ENCODE results near the gene HSDL2. TPM values are rescaled to one million over a fixed set of nuclear protein-coding genes. Genes with fewer than 3 reads are reported as not detected.

Gene HSDL2
- 284 TPM for total RNA-seq
- long read RNA-seq, transcript HSDL2-202 (11 exons, 3,350 nt), result major isoform, 493 of 586 reads
- long read RNA-seq, transcript HSDL2-201 (9 exons, 2,983 nt), result minor isoform, 17 of 586 reads
- long read RNA-seq, partial matches to known transcripts, result 23 of 586 reads
- long read RNA-seq, other reads (novel, unspliced or antisense), result 53 of 586 reads

DNA sequence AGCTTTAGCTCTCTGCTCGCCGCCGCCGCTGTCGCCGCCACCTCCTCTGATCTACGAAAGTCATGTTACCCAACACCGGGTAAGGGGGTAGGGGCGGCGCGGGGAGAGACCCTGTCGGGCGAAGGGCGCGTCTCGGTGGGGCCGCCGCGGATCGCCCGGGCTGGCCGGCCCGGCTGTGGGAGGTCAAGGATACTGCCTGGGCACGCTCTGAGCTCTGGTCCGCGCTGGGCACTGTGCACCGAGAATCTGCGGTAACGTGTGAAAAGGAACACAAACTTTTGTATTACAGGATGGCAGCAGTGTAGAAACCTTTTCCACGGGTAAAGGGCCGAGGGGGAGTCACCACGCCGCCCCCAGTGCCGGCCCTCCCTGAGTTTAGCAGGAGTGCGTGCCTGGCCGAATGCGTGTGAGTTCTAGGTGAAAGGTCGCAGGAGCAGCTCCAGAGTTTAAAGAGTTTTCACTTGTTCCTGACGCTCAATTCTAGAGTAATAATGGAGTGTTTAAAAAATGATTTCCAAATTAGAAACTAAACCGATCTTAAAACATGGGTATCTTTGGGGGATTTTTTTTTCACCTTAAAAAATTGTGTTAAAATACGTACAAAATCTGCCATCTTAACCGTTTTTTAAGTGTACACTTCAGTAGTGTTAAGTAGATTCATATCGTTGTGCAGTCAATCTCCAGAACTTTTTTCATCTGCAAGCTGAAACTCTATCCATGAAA is at the start of gene HSDL2:
Gene HSDL2, plus strand, starts transcription at position 7 of the 723 bp plus-strand sequence. Its CDS starts 56 bp downstream, at position 63.
- ATAC-seq (peak; percentile 57), DNase-seq (peak; percentile 67)
- intact Hi-C loops (cut with micrococcal nuclease), result no loop called here

DNA sequence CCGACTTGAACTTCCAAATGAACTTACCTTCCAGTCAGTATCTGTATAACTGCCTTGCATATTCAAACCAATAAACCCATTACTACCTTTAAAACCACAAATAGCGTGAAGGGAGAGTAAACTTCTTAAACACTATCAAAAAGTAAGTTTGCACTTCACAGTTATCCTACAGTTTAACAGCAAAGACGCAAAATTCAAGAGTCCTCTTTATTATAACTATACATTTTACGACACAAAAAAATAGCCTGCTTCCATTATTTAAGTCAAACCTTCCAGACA is 48.3 kb upstream of the HSDL2 start:
- intact Hi-C loops (cut with micrococcal nuclease), result no loop called here
- DNase-seq (no peak), ATAC-seq (no peak)

DNA sequence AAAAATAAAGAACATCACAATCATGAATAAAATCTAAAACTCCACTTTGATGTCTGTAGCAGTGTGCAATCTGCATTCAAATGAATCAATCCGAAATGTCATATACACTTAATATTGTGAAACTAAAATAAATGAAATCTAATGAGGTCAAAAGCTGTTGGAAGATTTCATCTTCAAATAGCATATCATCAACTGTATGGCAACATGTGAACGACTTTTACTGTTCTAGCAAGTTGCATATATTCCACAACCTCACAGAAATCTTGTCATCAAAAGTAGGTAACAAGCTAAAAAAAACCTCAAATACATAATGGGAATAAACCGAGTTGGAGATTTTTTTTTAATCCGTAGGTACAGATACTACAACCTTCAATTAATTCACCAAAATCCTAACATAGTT is 47.7 kb upstream of the HSDL2 start:
- DNase-seq (no peak), ATAC-seq (no peak)
- intact Hi-C loops (cut with micrococcal nuclease), result no loop called here

DNA sequence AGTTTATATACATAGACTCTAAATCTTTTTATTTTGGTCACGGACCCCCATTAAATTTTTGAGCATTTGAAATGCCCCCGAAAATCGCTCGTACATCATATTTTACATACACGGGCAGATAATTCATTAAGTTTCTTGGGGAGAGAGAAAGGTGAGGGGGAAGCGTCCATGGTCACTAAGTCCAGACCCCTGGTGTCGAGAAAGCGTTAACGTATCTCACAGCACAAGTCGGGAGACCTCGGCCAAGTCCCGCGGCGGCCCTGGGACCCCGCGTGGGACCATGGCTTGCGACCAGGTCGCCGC is 47.3 kb upstream of the HSDL2 start:
- no peak for ATAC-seq
- intact Hi-C loops (cut with micrococcal nuclease), result no loop called here
- DNase-seq, result no peak

DNA sequence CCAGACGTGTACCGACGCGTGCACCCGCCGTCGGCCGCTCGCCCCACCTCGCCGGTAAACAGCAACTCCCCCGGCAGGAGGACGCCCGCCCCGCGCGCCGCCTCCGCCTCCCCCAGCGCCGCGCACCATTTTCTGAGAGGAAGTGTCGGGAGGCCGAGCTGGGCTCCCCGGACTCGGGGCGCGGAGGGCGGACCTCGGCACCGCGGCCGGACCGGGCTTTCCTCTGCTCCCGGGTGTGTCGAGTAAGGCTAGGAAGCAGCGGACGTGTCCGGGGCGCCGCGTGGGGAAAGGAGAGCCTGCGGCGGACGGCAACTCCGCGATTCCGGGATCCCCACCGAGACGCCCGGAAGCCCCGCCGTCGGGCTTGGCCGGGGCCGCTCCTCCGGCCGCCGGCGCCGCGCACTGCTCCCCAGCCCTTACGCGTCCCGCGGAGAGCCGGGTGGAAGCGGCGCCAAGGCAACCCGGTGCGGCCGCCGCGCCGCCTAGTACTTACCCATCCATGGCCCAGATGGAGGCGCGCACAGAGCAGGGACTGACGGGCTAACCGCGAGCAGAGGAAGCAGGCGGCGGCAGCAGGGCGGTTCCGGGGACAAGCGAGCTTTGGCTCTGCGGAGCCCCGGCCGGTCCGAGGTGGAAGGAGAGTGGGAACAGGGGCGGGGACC is 46.8 kb upstream of the HSDL2 start, which contains the start of gene PTBP3:
Gene PTBP3, minus strand, starts transcription at position 643 of the 662 bp plus-strand sequence. CDS start 35,754 bp downstream, outside the sequence.
- DNase-seq (peak; percentile 89), ATAC-seq (peak; percentile 81)
- intact Hi-C loops (cut with micrococcal nuclease), result no loop called here

DNA sequence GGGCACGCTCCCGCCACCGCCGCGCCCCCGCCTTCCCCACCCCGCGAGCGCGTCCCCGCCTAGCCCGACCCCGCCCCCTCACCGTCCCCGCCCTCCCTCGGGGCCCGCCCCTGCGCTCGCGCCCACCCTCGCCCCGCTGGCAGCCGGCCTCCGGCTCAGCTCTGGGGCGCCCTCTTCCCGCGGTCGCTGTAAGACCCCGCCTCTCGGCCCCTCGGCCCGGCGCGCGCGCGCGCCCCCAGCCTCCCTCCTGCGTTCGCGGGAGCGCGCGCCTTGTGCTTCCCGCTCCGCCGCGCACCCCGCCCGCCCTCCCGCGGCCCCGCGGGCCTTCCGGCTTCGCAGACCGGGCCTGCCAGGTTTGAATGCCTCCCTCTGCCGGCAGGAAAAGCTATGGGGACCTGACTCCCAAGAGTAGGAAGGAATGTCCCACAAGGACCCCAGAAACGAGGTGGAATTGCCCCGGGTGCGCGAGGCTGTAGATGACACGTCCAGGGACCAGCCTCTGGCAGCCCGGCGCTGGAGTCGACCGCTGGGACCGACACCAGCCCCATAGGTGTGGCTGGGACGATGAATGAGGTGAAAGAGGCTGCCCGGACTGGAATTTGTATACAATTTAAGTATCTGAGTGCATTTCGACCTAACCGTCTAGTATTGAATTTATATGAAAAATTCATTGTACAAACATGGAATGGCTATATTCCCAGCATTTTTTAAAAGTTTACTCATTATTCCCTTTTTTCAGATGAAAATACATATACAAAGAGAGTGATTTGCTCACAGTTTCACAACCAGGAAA is 46.1 kb upstream of the HSDL2 start:
- peak; percentile 98 for DNase-seq
- ATAC-seq, result peak; percentile 97
- intact Hi-C loops (cut with micrococcal nuclease), result no loop called here

DNA sequence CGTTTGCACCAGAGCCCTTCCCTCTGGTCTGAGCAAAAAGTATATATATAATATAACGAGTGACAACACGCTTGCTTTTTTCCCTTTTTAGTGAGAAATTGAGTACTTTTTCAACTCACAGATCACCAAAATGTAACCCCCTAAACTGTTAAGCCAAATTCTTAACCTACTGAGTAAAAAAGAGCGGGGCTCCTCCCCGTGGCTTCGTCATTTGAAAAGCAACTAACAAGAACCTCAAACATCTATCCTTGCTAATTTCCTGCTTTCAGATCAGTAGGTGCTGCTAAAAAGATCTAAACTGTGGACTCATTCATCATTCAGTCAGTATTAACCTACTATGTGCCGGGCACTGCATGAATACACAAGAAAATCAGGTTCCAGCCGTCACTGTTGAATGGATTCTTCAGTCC is 45.5 kb upstream of the HSDL2 start:
- intact Hi-C loops (cut with micrococcal nuclease), result no loop called here
- DNase-seq (no peak), ATAC-seq (no peak)

DNA sequence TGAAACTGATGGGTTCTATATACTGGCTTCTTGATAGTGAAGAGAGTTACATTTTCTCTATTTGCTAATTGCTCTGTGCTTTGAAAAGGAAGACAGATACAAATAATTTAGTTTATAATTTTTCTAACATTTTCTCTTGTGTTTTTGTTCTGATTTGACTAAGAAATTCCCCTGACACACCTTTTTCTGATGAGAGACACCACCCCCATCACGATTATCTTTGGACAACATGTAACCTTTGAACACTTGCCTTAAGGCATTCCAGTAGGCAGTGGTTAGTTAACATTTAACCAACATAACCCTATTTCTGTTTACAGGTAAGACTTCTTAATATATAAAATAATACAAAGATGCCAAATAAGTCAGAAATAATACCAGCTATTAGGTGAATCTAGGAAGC is 42.4 kb upstream of the HSDL2 start:
- ATAC-seq (no peak), DNase-seq (no peak)
- intact Hi-C loops (cut with micrococcal nuclease), result no loop called here

DNA sequence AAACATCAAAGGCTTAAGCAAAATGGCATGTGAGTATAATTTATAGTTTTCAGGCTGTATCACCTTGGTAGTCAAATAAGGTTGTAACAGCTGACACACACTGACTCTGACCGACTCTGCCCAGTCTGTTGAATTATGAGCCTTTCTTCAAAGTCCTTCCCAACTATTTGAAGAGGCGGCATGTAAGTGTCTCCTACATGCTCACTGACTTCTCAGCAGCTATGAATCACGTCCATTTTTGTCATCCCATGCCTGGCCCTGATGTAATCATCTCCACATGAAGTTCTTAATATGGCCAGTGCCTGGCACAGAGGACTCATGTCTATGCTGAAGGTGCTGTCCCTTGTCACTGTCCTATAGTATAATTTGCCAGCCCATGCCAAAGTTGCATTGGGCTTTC is 41.3 kb upstream of the HSDL2 start:
- intact Hi-C loops (cut with micrococcal nuclease), result no loop called here

DNA sequence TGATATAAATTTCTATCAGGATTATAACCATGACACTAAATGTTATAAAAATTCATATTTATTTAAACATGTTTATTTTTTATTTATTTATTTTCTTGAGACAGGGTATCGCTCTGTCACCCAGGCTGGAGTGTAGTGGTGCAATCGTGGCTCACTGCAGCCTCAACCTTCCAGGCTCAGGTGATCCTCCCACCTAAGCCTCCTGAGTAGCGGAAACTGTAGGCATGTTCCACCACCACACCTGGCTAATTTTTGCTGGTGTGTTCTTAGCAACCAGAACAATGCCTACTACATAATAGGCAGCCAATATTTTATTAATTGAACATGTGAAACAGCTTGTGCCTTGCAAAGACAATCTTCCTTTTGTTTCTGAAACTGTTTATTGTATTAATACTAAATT is 40.0 kb upstream of the HSDL2 start:
- ATAC-seq (no peak), DNase-seq (no peak)
- intact Hi-C loops (cut with micrococcal nuclease), result no loop called here

More for the DNA sequence above, 41.3 kb upstream of the HSDL2 start:
- ATAC-seq (no peak), DNase-seq (no peak)

DNA sequence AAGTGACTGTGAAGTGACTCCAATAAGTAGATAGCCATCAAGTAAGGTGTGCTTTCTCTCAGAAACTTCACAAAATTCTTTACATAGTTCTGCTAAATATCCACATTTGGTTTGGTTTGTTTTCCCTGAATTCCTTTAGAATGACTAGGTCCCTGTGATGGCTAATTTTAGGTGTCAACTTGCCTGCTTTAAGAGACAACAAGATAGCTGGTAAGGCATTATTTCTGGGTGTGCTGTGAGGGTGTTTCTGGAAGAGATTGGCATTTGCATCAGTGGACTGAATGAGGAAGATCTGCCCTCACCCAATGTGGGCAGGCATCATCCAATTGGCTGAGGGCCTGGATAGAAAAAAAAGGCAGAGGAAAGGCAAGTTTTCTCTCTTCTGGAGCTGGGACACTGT is 38.2 kb upstream of the HSDL2 start:
- ATAC-seq (no peak), DNase-seq (no peak)

DNA sequence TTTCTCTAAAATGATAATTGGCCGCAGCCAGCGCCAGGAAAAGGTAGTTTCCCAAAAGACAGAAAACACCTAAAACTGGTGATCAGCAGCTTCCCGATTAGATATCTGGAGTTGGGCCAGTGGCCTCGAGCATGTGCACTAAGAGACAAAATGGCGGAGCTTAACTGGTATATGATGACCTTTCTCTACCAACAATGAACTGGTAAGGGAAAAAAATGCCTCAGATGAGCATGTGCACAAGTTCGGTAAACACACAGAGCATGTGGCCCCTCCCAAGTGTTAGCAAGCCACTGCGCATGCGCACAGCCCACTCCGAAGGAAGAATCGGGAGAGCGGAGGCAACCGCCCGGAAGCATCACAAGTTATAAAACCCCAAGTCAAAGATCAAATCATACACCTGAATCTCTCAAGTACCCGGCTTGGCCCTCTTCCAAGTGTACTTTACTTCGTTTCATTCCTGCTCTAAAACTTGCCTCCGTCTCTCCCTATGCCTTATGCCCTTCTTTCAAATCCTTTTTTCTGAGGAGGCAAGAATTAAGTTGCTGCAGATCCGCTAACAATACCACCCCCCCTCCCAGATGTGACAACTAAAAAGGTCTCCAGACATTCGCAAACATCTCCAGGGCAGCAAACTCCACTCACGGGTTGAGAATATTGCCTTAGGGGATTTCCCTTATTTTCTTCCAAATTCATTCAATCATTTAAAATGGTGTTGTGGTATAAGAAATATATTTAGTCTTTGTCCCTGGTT is 31.5 kb upstream of the HSDL2 start:
- ATAC-seq, result peak; percentile 88
- DNase-seq, result peak; percentile 94
- intact Hi-C loops (cut with micrococcal nuclease), result loop anchor here (5.0 kb wide), 1 partner anchor 334 kb away; no protein-coding TSS in a partner anchor

More for the DNA sequence above, 38.2 kb upstream of the HSDL2 start:
- intact Hi-C loops (cut with micrococcal nuclease), result no loop called here

DNA sequence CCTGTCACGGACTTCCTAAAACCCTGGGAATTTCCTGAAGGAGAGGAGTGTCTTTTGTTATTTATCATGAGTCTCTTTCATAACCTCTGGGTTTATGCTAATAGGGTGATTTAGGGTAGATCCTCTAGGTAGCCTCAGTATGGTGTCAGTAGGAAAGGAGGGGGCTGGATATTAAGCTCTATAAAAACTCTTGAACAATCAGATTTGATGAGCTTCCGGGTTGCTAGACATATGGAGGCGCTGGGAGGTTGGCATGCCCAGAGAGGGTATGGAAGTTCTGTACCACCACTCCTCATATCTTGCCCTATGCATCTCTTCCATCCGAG is 30.9 kb upstream of the HSDL2 start:
- intact Hi-C loops (cut with micrococcal nuclease), result loop anchor here (5.0 kb wide), 1 partner anchor 333 kb away; no protein-coding TSS in a partner anchor
- no peak for ATAC-seq
- no peak for DNase-seq

DNA sequence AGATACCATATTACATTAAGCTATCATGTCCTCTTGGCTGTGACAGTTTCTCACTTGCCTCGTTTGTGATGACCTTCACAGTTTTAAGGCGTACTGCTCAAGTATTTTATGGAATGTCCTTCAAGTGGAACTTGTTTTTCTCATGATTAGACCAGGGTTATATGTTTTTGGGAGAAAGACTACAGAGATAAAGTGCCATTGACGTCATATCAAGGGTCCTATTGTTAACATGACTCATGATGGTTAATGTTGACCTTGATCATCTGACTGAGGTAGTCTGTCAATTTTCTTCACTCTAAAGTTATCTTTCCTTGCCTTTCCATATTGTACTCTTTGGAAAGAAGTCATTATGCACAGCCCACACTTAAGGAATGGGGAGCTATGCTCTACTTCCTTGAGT is 28.7 kb upstream of the HSDL2 start:
- no peak for DNase-seq
- intact Hi-C loops (cut with micrococcal nuclease), result no loop called here
- no peak for ATAC-seq

DNA sequence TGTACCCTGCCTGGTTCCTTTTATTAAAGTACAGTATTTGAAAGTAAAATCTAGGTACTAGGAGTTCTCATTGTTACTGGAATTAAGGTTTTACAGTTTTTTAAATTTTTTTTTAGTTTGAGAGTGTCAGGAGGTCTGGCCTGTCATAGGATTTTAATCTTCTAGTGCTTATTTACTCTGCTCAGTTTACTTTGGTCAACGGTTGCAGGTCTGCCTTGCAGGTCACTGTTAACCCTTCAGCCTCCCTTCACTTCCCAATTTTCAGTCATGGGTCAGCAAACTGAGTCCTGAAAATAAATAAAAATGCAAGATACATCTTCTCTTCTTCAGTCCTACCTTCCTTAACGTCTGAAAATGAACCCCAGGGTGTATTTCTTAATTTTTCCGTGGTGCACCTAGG is 27.7 kb upstream of the HSDL2 start:
- DNase-seq (no peak), ATAC-seq (no peak)
- intact Hi-C loops (cut with micrococcal nuclease), result no loop called here

DNA sequence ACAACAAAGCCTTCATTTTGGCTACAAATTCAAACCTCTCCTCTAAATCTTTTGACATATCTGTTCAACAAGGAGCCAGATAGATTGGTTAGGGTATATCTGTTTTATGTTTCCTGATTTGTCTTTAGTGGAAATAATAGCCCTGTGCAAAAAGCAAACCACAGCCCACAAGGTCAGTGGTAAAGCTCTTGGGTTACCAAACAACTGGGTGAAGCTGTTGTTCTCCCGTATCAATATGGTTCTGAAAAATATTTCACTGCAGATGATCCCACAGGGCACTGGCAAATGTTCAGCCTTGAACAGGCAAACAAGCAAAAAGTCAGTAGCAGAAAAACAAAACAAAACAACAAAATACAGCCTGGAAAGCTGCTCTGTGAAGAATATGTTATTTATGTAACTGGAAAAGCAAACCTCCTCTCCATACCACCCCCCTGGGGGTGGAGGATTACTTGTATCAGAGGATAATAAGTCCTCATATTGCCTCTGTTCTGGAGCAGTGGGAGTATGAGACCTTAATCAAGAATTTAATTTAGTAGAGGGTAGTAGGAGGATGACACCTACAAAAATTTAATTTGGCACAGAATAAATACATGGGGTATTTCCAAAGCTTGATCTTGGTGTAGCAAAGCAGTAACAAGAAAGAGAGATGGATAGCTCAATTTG is 25.7 kb upstream of the HSDL2 start:
- ATAC-seq (no peak), DNase-seq (no peak)
- intact Hi-C loops (cut with micrococcal nuclease), result no loop called here

DNA sequence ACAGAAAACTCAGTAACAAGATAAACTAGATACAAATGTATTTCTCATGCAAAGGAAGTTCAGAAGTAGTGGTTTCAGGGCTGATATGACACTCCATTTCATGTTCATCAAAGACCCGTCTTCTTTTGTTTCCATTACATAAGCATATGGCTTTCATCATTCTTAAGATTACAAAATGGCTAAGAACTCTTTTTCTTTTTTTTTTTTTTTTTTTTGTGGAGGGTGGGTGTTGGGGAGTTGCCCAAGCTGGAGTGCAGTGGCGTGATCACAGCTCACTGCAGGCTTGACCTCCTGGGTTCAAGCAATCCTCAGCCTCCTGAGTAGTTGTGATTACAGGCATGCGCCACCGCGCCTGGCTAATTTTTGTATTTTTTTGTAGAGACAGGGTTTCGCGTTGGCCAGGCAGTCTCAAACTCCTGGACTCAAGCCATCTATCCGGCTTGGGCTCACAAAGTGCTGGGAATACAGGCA is 24.4 kb upstream of the HSDL2 start:
- intact Hi-C loops (cut with micrococcal nuclease), result no loop called here
- DNase-seq (no peak), ATAC-seq (no peak)

DNA sequence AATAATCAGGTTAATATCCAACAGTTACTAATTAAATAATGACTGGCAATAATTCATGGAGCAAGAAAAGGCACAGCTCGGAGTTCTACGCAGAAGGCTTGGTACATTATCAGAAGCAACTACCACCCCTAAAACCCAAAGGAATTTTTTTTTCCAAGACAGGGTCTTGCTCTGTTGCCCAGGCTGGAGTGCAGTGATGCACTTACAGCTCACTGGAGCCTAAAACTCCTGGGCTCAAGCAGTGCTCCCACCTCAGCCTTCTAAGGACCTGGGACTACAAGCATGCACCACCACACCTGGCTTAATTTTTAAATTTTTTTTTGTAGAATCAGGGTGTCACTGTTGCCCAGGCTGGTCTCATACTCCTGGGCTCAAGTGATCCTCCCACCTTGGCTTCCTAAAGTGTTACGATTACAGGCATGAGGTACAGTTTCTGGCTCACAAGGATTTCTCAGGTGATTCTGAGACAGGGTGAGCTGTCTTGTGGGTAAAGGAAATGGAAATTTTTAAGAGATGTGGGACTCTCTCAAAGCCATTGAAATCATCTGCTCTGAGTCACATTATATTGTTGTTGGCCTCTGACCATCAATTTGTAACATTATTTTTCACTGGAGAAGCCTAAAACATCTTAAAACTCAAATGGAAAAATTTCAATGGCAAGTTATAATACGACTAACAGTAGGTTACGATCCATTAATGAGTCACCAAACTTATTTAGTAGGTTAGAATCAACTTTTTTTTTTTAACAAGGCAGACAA is 19.7 kb upstream of the HSDL2 start:
- intact Hi-C loops (cut with micrococcal nuclease), result loop anchor here (5.0 kb wide), 1 partner anchor 268 kb away; no protein-coding TSS in a partner anchor
- DNase-seq, result no peak
- ATAC-seq, result no peak
